Skeletal muscle satellite cell (primary cell): ENCODE results near the gene VMP1.
"Not testable (repeated sequence)": the region's sequence is repeated elsewhere in the genome, so short reads cannot be mapped to it uniquely, and the experiment has no call there.

Experiments
- H3K27me3 ChIP-seq: 2 replicates; pipeline ENCODE4 v1.7.0; 2013; ENCODE audit warnings: low read length; ENCODE audit not compliant: control insufficient read depth, insufficient read depth
- H3K36me3 ChIP-seq: 2 replicates; pipeline ENCODE4 v1.7.0; 2013; ENCODE audit warnings: mild to moderate bottlenecking, control low read depth, low read length; ENCODE audit not compliant: insufficient read depth
- H3K4me1 ChIP-seq: 2 replicates; pipeline ENCODE4 v1.7.0; 2013; ENCODE audit warnings: low read length; ENCODE audit not compliant: control insufficient read depth, insufficient read depth
- H3K4me2 ChIP-seq: 2 replicates; pipeline ENCODE4 v1.7.0; 2013; ENCODE audit warnings: mild to moderate bottlenecking, low read length
- H3K4me3 ChIP-seq: 2 replicates; pipeline ENCODE4 v1.7.0; 2013; ENCODE audit warnings: low read length
- H3K9ac ChIP-seq: 2 replicates; pipeline ENCODE4 v1.7.0; 2013; ENCODE audit warnings: mild to moderate bottlenecking, low read depth, low read length, moderate library complexity
- H3K9me3 ChIP-seq: replicated peaks from 2 replicates; pipeline ENCODE4 v1.7.0; 2013; ENCODE audit warnings: mild to moderate bottlenecking, control low read depth, low read length

The VMP1 gene

DNA sequence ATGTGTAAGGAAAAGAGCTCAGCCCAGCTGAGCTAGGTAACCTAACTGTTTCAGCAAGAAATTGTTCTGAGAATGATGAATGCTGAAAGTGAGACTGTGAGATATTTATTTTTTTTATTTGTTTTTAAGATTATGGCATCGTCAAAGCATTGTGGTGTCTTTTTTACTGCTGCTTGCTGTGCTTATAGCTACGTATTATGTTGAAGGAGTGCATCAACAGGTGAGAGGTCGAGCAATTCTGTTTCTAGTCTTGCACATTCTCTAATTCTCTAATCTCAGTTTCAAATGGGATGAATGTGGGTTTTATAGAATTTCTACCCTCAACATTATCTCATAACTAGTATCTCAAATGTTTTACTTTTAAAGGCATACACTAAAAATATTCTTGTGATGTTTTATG, 29.9 kb downstream of the VMP1 start:
- peaks cover 9% of the 10 kb centered on the region for H3K36me3 ChIP-seq

DNA sequence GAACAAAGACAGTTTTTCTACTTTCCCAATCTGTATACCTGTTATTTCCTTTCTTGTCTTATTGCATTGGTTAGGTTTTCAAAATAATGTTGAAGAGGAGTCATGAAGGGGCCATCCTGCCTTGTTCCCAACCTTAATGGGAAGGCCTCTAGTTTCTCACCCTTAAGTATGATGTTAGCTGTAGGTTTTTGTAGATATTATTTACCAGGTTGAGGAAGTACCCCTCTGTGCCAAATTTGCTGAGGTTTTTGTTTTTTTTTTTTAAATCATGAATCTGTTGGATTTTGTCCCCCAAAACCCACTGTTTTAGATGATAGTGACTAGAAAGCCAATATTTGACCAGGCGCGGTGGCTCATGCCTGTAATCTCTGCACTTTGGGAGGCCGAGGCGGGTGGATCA, 36.4 kb downstream of the VMP1 start:
- Histone ChIP-seq H3K4me3 (no peak overlapping the region), H3K9ac (no peak overlapping the region), H3K27me3 (no peaks in the 10 kb centered on the region), H3K4me1 (no peaks in the 10 kb centered on the region), H3K4me2 (no peak overlapping the region), H3K36me3 (peaks cover 7% of the 10 kb centered on the region), H3K9me3 (no peaks in the 10 kb centered on the region)

More for the DNA sequence above, 29.9 kb downstream of the VMP1 start:
- Histone ChIP-seq H3K4me1 (no peaks in the 10 kb centered on the region), H3K4me3 (no peak overlapping the region), H3K4me2 (no peak overlapping the region), H3K9ac (no peak overlapping the region), H3K27me3 (no peaks in the 10 kb centered on the region), H3K9me3 (no peaks in the 10 kb centered on the region)

DNA sequence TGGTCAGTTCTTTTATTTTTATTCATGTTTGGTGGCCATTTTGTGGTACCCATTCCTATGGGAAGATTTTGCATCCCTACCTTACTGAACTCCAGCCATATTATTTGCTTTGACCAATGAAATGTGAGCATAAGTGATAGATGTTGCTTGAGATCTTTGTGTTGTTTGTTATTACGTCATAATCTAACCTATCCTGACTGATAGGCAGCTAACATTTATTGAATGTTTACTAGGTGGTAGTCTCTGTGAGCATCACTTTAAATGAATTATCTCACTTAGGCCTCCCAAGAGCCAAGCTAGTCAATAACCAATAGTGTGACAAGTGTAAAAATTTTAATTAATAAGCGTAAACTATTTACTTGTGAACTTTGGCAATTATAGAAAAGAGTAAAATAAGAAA, 37.6 kb downstream of the VMP1 start:
- Histone ChIP-seq H3K4me2 (no peak overlapping the region), H3K4me1 (no peaks in the 10 kb centered on the region), H3K9me3 (no peaks in the 10 kb centered on the region), H3K27me3 (no peaks in the 10 kb centered on the region), H3K4me3 (no peak overlapping the region), H3K36me3 (peaks cover 6% of the 10 kb centered on the region), H3K9ac (no peak overlapping the region)

DNA sequence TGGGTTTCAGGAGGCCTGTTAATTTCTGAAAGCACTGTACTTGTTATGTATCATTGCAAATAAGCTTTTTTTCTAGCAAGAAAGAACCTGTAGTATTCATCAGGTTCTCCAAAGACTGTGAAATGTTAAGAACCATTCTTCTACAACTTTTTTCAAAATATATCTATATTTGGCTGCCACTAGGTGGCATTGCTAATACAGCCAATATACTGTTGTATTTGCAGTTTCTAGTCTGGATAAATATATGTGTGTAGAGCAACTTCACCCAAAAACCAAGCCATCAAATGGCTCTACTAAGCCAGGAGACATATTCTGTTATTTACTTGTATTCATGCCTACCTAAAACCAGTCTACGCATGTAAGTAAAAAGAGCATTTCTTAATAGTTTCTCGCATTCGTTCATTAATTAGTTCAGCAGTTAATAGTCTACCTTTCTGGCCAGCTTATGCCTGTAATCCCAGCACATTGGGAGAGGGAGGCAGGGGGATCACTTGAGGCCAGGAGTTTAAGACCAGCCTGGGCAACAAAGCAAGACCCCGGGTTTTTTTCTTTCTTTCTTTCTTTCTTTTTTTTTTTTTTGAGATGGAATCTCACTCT, 39.5 kb downstream of the VMP1 start:
- no peak overlapping the region for H3K4me2 ChIP-seq
- H3K27me3 ChIP-seq = no peaks in the 10 kb centered on the region
- H3K4me3 ChIP-seq = no peak overlapping the region
- peaks cover 6% of the 10 kb centered on the region for H3K36me3 ChIP-seq
- no peak overlapping the region for H3K9ac ChIP-seq
- H3K4me1 ChIP-seq = no peaks in the 10 kb centered on the region
- H3K9me3 ChIP-seq = no peaks in the 10 kb centered on the region

DNA sequence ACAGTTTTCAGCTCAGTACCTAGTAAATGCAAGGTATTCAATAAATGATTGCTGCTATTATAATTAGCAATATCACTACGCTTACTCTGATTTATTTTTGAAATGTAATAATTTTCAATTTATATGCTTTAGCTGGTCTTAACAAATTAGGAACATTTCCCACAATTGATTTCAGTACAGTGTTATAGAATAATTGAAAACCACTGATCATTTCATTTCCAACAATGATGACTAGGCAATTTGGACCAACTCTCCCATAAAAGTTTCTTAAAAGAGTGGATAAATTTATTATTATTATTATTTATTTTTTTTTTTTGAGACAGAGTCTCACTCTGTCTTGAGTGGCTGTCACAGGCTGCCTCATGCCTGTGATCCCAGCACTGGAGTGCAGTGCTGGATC, 41.1 kb downstream of the VMP1 start:
- Histone ChIP-seq H3K4me3 (no peak overlapping the region), H3K36me3 (no peaks in the 10 kb centered on the region), H3K4me2 (no peak overlapping the region), H3K4me1 (peaks cover under 1% of the 10 kb centered on the region), H3K27me3 (no peaks in the 10 kb centered on the region), H3K9me3 (no peaks in the 10 kb centered on the region), H3K9ac (no peak overlapping the region)

DNA sequence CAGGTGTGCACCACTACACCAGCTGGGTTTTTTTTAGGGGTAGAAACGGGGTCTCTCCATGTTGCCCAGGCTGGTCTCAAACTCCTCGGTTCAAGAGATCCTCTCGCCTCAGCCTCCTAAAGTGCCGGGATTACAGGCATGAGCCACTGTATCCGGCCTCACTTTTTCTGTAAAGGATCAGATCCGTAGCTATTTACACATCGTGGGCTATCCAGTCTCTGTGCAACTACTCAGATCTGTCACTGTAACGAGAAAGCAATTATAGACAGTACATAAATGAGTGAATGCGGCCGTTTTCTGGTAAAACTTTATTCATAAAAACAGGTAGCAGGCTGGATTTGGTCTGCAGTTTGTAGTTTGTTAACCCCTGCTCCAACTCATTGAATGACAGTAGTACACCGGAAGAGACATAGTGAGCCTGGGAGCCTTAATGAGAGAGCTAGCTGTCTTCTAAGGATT, 44.5 kb downstream of the VMP1 start:
- H3K9me3 ChIP-seq = no peaks in the 10 kb centered on the region

DNA sequence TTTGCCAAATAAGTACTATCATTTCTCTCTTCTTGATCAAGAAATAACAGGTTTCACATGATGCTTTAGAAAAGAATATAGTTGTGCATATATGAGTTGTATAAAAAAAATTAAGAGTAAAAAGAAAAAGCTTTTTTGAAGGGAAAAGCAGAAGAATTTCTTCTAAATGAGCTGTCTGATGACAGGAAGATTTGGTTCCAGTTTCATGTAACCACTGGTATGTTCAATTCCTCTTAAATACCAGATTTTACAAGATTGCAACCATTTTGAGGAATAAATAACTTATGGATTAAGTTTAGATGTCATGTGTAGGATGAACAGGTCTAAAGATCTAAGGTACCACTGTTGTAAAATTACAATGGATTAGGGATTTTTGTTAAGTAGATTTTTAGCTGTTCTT, 45.0 kb downstream of the VMP1 start:
- H3K36me3 ChIP-seq = no peaks in the 10 kb centered on the region
- no peaks in the 10 kb centered on the region for H3K27me3 ChIP-seq
- H3K9me3 ChIP-seq = no peaks in the 10 kb centered on the region
- H3K9ac ChIP-seq = no peak overlapping the region
- H3K4me3 ChIP-seq = no peak overlapping the region
- no peak overlapping the region for H3K4me2 ChIP-seq
- H3K4me1 ChIP-seq = peaks cover 37% of the 10 kb centered on the region

More for the DNA sequence above, 44.5 kb downstream of the VMP1 start:
- H3K36me3 ChIP-seq = no peaks in the 10 kb centered on the region
- peaks cover 32% of the 10 kb centered on the region for H3K4me1 ChIP-seq
- no peaks in the 10 kb centered on the region for H3K27me3 ChIP-seq
- H3K9ac ChIP-seq = no peak overlapping the region
- no peak overlapping the region for H3K4me2 ChIP-seq
- no peak overlapping the region for H3K4me3 ChIP-seq

DNA sequence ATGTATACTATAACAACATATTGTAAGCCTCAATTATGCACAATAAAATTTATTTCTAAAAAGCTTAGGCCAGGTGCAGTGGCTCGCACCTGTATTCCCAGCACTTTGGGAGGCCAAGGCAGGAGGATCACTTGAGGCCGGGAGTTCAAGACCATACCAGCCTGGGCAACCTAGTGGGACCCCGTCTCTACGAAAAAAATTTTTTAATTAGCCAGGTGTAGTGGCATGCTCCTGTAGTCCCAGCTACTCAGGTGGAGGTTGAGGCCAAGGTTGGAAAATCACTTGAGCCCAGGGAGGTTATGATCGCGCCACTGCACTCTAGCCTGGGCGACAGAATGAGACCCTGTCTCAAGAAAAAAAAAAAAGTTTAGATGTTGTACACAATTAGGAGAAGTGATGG, 45.5 kb downstream of the VMP1 start:
- no peak overlapping the region for H3K4me3 ChIP-seq
- peak overlapping the region; percentile 84 for H3K9ac ChIP-seq
- no peaks in the 10 kb centered on the region for H3K27me3 ChIP-seq
- H3K4me2 ChIP-seq = no peak overlapping the region
- H3K4me1 ChIP-seq = peaks cover 38% of the 10 kb centered on the region
- no peaks in the 10 kb centered on the region for H3K9me3 ChIP-seq
- no peaks in the 10 kb centered on the region for H3K36me3 ChIP-seq

DNA sequence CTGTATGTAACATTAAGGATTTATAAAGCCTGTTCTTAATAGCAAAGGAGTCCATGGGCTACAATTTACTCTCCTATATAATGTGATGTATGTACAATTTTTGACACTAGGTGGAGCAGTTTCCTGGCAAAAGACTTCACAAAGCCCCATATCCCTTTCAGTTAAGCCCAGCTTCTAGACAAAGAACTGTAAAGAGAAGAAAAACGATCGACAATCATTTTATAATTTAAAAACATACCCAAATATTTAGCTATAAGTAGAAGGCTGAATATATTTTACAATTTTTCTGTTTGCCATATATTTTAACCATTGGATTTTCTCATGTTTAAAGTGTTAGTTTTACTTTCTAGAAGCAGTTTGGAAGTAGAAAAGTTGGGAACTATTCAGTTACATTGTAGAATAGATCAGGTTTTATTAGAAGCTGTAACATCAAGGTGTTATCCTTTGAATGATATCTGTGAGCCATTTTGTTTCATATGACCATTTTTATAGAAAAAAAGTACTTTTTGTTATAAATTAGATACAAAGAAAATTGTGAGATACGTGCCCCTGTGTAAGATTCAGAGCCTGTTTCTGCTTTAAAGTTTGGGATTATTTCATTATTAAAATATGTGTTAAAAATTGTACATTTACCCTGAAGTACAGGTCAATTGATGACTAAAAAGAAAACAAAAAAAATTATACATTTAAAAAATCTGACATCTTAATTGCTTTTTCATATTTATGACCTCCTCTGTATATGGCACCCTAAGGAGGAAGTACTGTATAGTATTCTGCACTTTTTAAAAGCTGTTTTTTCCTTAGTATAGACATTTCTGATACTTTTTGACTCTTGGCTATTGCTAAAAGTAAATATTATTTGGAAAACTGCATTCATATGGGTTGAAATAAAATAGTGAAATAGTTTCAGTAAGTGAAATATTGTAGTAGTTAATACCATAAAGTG, 46.3 kb downstream of the VMP1 start:
- Histone ChIP-seq H3K9ac (peak overlapping the region; percentile 84), H3K9me3 (no peaks in the 10 kb centered on the region), H3K4me1 (peaks cover 38% of the 10 kb centered on the region), H3K36me3 (no peaks in the 10 kb centered on the region), H3K27me3 (no peaks in the 10 kb centered on the region), H3K4me3 (peak overlapping the region; percentile 18), H3K4me2 (peak overlapping the region; percentile 68)

DNA sequence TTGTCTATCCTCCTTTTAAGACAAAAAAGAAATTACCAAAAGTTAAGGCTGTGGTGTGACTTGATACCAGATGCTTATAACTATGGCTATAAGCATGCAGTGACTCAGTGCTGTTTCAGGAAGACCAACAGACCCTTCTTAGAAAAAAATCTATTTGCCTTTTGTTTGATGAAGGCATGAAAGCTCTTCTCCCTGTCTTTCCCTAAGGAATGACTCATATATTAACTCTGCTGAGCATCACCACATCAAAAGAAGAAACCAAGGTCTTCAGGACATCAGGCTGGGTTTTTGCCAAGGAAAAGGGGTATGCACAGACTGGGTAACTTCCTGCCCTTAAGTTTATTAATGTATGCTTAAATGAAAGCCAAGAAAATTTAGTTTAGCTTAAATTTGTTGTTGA, 47.1 kb downstream of the VMP1 start:
- Histone ChIP-seq H3K4me1 (peaks cover 38% of the 10 kb centered on the region), H3K27me3 (no peaks in the 10 kb centered on the region), H3K9ac (peak overlapping the region; percentile 84), H3K9me3 (no peaks in the 10 kb centered on the region), H3K4me3 (no peak overlapping the region), H3K4me2 (peak overlapping the region; percentile 68), H3K36me3 (no peaks in the 10 kb centered on the region)

DNA sequence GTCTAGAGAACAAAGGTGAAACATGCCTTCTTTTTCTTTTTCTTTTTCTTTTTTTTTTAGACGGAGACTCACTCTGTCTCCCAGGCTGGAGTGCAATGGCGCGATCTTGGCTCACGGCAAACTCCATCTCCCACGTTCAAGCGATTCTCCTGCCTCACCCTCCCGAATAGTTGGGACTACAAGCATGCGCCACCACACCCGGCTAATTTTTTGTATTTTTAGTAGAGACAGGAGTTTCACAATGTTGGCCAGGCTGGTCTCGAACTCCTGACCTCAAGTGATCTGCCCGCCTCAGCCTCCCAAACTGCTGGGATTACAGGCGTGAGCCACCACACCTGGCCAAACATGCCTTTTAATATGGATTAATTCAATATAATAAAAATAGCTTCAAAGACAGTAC, 47.6 kb downstream of the VMP1 start:
- H3K9me3 ChIP-seq, H3K27me3 ChIP-seq, H3K4me3 ChIP-seq, H3K36me3 ChIP-seq: not testable (repeated sequence)
- Histone ChIP-seq H3K4me2 (peak overlapping the region; percentile 68), H3K9ac (peak overlapping the region; percentile 84), H3K4me1 (peaks cover 38% of the 10 kb centered on the region)
